Brain microvascular endothelial cell (primary cell): ENCODE measurements around the gene TYW1B.
"Not testable (repeated sequence)": the region's sequence is repeated elsewhere in the genome, so short reads cannot be mapped to it uniquely, and the experiment has no call there.

ENCODE experiments used
- DNase-seq: peaks from one replicate; pipeline ENCODE4 v3.0.0-alpha.2; 2020
- H3K27ac ChIP-seq: fragments of 250-450 bp; sonication (Bioruptor Pico); 2 replicates; pipeline ENCODE4 v1.5.1; 2020; ENCODE audit warnings: mild to moderate bottlenecking, moderate library complexity
- H3K27me3 ChIP-seq: fragments of 250-450 bp; sonication (Bioruptor Pico); replicated peaks from 2 replicates; pipeline ENCODE4 v1.5.1; 2020; ENCODE audit warnings: mild to moderate bottlenecking
- H3K36me3 ChIP-seq: fragments of 250-450 bp; sonication (Bioruptor Pico); replicated peaks from 2 replicates; pipeline ENCODE4 v1.5.1; 2020; ENCODE audit warnings: mild to moderate bottlenecking
- H3K4me3 ChIP-seq: 2 replicates; pipeline ENCODE4 v1.5.1; 2011; ENCODE audit warnings: low read depth, mild to moderate bottlenecking, control low read depth, low read length, moderate library complexity
- in situ Hi-C: cut with HindIII; loops from 2 replicates; pipeline ENCODE4 v1.10.0; 2017; ENCODE audit warnings: low sequenced_read_pairs, low pct_ligation_motif_present

TYW1B gene, protein sequence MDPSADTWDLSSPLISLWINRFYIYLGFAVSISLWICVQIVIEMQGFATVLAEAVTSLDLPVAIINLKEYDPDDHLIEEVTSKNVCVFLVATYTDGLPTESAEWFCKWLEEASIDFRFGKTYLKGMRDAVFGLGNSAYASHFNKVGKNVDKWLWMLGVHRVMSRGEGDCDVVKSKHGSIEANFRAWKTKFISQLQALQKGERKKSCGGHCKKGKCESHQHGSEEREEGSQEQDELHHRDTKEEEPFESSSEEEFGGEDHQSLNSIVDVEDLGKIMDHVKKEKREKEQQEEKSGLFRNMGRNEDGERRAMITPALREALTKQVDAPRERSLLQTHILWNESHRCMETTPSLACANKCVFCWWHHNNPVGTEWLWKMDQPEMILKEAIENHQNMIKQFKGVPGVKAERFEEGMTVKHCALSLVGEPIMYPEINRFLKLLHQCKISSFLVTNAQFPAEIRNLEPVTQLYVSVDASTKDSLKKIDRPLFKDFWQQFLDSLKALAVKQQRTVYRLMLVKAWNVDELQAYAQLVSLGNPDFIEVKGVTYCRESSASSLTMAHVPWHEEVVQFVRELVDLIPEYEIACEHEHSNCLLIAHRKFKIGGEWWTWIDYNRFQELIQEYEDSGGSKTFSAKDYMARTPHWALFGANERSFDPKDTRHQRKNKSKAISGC

DNA sequence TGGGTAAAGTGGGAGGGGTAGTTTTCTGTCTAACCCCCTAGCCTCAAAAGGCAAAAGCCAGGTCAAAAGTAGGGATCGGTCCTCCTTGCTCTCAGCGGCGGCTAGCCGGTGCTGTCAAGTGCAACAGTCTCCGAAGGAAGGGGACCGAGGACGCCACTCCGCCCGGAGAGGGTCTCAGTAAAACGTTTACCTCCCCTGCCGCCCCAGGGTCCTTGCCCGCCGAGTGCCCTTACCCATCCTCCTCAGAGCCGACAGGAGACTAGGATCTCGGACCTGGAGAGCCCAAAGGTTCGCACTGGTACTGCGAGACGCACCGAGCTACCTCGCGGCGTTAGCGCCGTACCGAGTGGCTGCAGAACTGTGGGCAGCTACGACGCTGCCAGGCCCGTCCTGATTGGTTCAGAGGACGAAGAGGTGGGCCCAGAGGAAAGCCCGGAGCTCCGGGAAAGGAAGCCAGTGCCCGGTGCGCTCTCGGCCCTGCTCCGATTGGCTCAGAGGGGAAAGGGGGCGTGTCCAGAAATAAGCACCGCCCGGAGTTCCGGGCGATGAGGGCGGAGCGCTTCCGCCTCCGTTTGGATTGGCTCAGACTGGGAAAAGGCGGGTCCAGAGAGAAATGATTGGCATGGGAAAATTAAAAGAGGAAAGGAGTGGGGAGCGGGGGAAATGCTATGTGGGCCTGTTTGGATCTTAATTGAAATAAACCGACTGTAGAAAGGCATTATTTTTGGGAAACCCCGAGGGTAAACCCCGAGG is at the start of gene TYW1B:
TSS of gene TYW1B (minus strand) at position 362 of the 753 bp plus-strand sequence. CDS start at position 237, 125 bp downstream.
- H3K27me3 ChIP-seq, in situ Hi-C loops, H3K36me3 ChIP-seq: not testable (repeated sequence)
- peak; percentile 98 for DNase-seq
- H3K4me3 ChIP-seq = peak within 1 kb of the TSS; percentile 69
- H3K27ac ChIP-seq = peak within 1 kb of the TSS; percentile 58

DNA sequence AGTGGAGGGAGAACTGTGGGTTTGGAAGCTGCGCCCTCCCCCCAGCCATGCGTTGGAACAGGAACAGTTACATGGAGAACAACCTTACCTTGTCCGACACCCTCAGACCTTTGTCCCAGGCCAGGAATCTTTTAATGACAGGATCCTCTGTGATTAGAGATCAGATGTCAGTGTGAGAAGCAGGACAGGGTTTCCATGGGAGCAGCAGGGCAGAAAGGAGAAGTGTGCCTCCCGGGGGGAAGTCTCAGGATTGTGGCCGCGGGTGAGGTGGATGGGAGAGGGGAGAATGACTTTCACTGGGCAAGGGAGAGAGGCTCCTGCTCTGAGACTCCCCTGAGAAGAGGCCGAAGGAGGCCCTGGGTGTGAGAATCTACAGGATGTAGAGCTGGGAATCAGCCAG is 39.6 kb upstream of the TYW1B start:
- H3K4me3 ChIP-seq, H3K36me3 ChIP-seq, DNase-seq, H3K27ac ChIP-seq, in situ Hi-C loops, H3K27me3 ChIP-seq: not testable (repeated sequence)

DNA sequence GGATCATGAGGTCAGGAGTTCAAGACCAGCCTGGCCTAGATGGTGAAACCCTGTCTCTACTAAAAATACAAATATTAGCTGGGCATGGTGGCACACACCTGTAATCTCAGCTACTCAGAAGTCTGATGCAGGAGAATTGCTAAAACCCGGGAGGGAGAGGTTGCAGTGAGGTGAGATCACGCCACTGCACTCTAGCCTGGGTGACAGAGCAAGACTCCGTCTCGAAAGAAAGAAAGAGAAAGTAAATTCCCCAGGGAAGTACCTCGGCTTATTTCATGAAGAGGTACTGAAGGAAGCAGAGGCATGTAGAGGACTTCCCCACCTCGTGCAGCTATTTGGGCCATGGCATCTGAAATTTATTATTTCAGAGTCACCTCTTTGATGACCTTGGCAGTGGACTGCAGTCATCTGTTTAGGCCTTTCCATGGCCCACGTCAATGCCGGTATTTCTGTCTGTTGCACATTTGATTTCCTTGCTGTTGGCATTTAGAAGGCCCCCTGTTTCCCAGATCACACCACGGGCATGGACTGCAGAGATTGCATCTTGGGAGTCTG is 30.9 kb upstream of the TYW1B start:
- H3K4me3 ChIP-seq, H3K27ac ChIP-seq, H3K36me3 ChIP-seq, in situ Hi-C loops, DNase-seq, H3K27me3 ChIP-seq: not testable (repeated sequence)

DNA sequence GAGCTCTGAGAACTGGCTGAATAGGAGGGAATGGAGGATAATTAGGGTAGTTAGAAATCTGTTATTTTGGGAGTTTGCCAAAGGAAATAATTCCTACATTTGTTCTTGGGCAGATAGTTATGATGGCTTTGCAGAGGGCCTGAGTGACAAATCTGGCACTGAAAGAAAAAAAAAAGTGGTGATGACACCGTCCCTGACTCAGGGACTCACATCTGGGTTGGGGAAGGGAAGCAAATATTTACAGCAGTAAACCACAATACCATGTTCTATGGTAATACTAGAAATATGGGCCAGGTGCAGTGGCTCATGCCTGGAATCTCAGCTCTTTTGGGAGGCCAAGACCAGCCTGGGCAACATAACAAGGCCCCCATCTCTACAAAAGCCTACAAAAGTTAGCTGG is 29.9 kb upstream of the TYW1B start:
- DNase-seq, H3K27ac ChIP-seq, H3K27me3 ChIP-seq, in situ Hi-C loops, H3K4me3 ChIP-seq, H3K36me3 ChIP-seq: not testable (repeated sequence)

DNA sequence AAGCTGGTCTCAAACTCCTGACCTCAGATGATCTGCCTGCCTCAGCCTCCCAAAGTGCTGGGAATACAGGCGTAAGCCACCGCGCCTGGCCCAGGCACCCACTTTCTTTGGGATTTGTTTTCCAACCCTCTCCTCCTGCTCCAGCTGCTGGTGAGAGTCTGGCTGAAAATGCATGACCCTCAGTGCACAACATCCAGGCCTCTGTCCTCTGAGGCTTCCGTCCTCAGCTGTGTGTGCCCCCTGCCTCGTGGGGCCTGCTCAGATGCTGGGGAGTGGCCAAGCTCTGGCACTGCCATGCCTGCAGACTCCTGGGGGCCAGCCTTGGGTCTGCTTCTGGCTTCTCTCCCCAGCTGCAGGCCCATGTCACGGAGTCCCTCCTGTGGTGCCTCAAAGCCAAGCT is 27.3 kb upstream of the TYW1B start:
- H3K27ac ChIP-seq, H3K36me3 ChIP-seq, H3K27me3 ChIP-seq, in situ Hi-C loops, H3K4me3 ChIP-seq, DNase-seq: not testable (repeated sequence)

DNA sequence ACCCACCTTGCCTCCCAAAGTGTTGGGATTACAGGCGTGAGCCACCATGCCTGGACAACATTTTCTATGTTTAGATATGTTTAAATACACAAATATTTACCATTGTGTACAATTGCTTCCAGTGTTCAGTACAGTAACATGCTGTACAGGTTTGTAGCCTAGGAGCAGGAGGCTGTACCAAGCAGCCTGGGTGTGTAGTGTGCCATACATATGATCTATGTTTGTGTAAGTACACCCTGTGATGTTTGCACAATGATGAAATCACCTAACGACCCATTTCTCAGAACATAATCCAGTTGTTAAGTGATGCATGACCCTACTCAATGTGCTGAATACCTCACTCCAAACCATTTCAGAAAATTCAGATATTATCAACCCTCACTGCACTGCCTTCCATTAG is 24.9 kb upstream of the TYW1B start:
- H3K27ac ChIP-seq, DNase-seq, H3K4me3 ChIP-seq, H3K36me3 ChIP-seq, in situ Hi-C loops, H3K27me3 ChIP-seq: not testable (repeated sequence)

- H3K36me3 ChIP-seq, H3K27ac ChIP-seq, H3K27me3 ChIP-seq, DNase-seq, in situ Hi-C loops, H3K4me3 ChIP-seq: not testable (repeated sequence)
These were observed 22.7 kb upstream of the TYW1B start for GRCh38 chr7:72850746-72851145.

DNA sequence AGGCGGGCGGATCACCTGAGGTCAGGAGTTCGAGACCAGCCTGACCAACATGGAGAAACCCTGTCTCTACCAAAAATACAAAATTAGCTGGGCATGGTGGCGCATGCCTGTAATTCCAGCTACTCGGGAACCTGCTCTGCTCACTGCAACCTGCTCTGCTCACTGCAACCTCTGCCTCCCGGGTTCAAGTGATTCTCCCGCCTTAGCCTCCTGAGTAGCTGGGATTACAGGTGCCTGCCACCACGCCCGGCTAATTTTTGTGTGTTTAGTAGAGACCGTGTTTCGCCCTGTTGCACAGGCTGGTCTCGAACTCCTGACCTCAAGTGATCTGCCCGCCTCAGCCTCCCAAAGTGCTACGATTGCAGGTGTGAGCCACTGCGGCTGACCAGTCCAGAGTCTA is 16.1 kb upstream of the TYW1B start:
- H3K36me3 ChIP-seq, H3K4me3 ChIP-seq, H3K27ac ChIP-seq, in situ Hi-C loops, H3K27me3 ChIP-seq, DNase-seq: not testable (repeated sequence)

- H3K27ac ChIP-seq, DNase-seq, in situ Hi-C loops, H3K4me3 ChIP-seq, H3K27me3 ChIP-seq, H3K36me3 ChIP-seq: not testable (repeated sequence)
These were observed 15.2 kb upstream of the TYW1B start for GRCh38 chr7:72843166-72843565.

- H3K4me3 ChIP-seq, H3K27ac ChIP-seq, DNase-seq, H3K36me3 ChIP-seq, H3K27me3 ChIP-seq, in situ Hi-C loops: not testable (repeated sequence)
These were observed 13.0 kb upstream of the TYW1B start for GRCh38 chr7:72840966-72841511.

GRCh38 chr7:72838315-72838714 is 10.3 kb upstream of the TYW1B start:
- H3K27ac ChIP-seq, DNase-seq, H3K27me3 ChIP-seq, H3K4me3 ChIP-seq, in situ Hi-C loops: not testable (repeated sequence)
- peaks cover 25% of the 10 kb centered on the region for H3K36me3 ChIP-seq

DNA sequence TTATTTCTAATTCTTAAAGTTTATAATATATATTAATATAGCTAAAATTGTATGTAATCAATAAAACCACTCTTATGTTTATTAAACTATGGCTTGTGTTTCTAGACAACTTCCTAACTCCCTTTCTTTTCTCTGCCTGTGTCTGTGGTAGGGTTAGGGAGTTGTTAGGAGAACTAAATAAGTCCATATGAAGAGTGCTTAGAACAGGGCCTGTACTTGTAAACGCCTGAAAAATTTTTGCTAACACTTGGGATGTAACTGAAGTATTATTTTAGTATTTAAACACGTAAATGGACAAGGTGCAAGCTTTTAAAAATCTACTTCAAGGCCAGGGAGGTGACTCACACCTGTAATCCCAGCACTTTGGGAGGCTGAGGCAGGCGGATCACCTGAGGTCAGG is 9.3 kb upstream of the TYW1B start:
- H3K27ac ChIP-seq, in situ Hi-C loops, H3K27me3 ChIP-seq, H3K4me3 ChIP-seq, DNase-seq: not testable (repeated sequence)
- H3K36me3 ChIP-seq = peaks cover 28% of the 10 kb centered on the region

DNA sequence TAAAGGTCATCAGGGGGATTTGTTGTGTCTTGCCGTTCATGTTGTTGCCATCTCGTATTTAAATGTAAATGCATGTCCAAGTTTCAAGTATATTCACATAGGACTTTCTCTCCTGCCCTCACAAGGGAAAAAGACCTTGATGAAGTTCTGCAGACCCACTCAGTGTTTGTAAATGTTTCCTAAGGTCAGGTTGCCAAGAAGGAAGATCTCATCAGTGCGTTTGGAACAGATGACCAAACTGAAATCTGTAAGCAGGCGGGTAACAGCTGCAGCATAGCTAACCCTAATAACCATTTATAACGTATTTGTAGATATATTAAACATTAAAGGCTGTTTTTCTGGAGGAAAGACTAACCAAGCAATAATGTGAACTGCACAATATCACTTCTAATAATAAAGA is 2.6 kb upstream of the TYW1B start:
- H3K27me3 ChIP-seq, DNase-seq, in situ Hi-C loops: not testable (repeated sequence)
- H3K27ac ChIP-seq = peak overlapping the region; percentile 76
- H3K36me3 ChIP-seq = peaks cover 18% of the 10 kb centered on the region
- H3K4me3 ChIP-seq = peak overlapping the region; percentile 68
